ENCODE results near the gene PABPC5.

DNA sequence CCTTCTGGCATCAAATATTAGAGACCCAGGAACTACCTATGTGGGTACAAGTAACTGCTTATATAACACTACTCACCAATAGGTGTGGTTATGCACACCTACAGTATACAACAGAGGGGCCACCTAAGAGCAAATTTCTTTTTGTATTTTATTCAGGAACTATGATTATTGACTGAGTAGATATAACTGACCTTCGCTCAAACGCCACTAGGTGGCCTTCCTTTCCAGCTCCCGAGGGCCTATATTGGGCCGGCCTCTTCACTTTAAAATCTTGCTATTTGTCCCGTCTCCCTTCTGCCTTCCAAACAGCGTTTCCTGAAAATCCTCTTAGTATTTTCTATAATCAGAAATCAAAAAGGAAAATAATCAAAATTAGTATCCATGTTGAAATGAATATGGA, 19.9 kb upstream of the PABPC5 start:
- no peak for TF ChIP-seq YY1 (IDR thresholded peaks at IDR 0.05; ENCODE audit: low read depth)
- peak; percentile 48 for TF ChIP-seq RAD21 (IDR thresholded peaks at IDR 0.05; ENCODE audit: low read depth)
- TF ChIP-seq, protein P1, sequence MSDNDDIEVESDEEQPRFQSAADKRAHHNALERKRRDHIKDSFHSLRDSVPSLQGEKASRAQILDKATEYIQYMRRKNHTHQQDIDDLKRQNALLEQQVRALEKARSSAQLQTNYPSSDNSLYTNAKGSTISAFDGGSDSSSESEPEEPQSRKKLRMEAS (IDR thresholded peaks at IDR 0.05) = no peak
- TF ChIP-seq CEBPB (IDR thresholded peaks at IDR 0.05) = no peak
- no peak for TF ChIP-seq FOXM1 (IDR thresholded peaks at IDR 0.05; ENCODE audit: borderline replicate concordance, low read depth)
